ENCODE measurements around the gene ABCD3. TPM values are rescaled to one million over a fixed set of nuclear protein-coding genes. Genes with fewer than 3 reads are reported as not detected.

The ABCD3 gene
- polyA plus RNA-seq, 2 of the 4 experiments (the other 2 are of a cell fraction), result 31.3 to 44.8 TPM

DNA sequence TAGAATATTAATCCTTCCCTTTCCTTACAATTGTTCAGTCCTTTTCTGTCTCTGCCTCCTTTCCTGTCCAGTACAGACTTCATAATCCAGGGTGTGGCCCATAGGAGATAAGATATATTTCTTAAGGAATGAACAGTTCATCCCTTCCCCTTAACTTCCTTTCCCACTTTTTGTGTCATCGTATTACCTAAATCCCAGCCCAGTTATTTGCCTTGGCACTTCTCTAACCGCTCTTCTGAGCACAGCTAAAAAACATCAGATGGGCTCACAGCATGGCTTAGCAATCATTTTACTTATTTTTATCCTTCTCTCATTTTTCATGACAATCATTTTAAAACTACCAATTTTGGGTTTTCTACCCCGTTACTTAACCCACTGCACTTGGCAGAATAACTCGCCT is 83.7 kb downstream of the ABCD3 start:
- H3K27ac ChIP-seq, result no peak overlapping the region
- H3K4me1 ChIP-seq, result no peaks in the 10 kb centered on the region
- ChIA-PET POLR2A (no interaction called here), CTCF (interaction anchor here (1.3 to 2.2 kb wide), 2 partner anchors 301 to 304 kb away, joined by 5 to 10 read pairs; no protein-coding TSS in a partner anchor)
- 88% methylated on average over 4 of the region's 4 CpGs for WGBS (ENCODE audit: missing lambda C conversion rate)
- TF ChIP-seq RARB (CRISPR knock-in tag; IDR thresholded peaks at IDR 0.05) (no peak), CHD4 (IDR thresholded peaks at IDR 0.05; ENCODE audit: borderline replicate concordance) (no peak), HES2 (IDR thresholded peaks at IDR 0.05) (no peak), RAD21 (conservative IDR thresholded peaks at IDR 0.05 in 1 of 2, IDR thresholded peaks at IDR 0.05 in 1 of 2) (no peak), HOXB13 (CRISPR knock-in tag; IDR thresholded peaks at IDR 0.05; ENCODE audit: low read depth) (no peak), EHMT2 (IDR thresholded peaks at IDR 0.05; ENCODE audit: low read depth) (no peak), FOSL2 (IDR thresholded peaks at IDR 0.05) (no peak), FOSL2 (CRISPR knock-in tag; IDR thresholded peaks at IDR 0.05) (no peak), REST (IDR thresholded peaks at IDR 0.05) (no peak), HEYL (CRISPR knock-in tag; IDR thresholded peaks at IDR 0.05) (no peak), CBX2 (IDR thresholded peaks at IDR 0.05; ENCODE audit: borderline replicate concordance, low read depth) (no peak), RFX5 (IDR thresholded peaks at IDR 0.05) (no peak), POLR2A (IDR thresholded peaks at IDR 0.05; ENCODE audit: low read length) (no peak), MAZ (IDR thresholded peaks at IDR 0.05; ENCODE audit: borderline replicate concordance, low read depth, low read length) (no peak), SREBF2 (IDR thresholded peaks at IDR 0.05) (no peak)
- H3K4me2 ChIP-seq, result no peak overlapping the region
- no peak overlapping the region for H3K4me3 ChIP-seq
- FAIRE-seq, result no peak
- no peak for ATAC-seq
- DNase-seq (ENCODE audit: low read depth in 1 of 2, low spot score in 1 of 2), result no peak
- H3K9me3 ChIP-seq, result no peaks in the 10 kb centered on the region

GRCh38 chr1:94503153-94503552 is 85.0 kb downstream of the ABCD3 start:
- WGBS (ENCODE audit: missing lambda C conversion rate), result 93% methylated on average over 4 of the region's 4 CpGs
- H3K4me1 ChIP-seq, result no peaks in the 10 kb centered on the region
- DNase-seq (ENCODE audit: low read depth in 1 of 2, low spot score in 1 of 2) (no peak), ATAC-seq (no peak), FAIRE-seq (no peak)
- POLR2A ChIA-PET, result no interaction called here
- CTCF ChIA-PET, result interaction anchor here (0.7 to 2.2 kb wide), 5 partner anchors 96 to 303 kb away, joined by 3 to 10 read pairs (median 4); no protein-coding TSS in a partner anchor
- TF ChIP-seq HEYL (CRISPR knock-in tag; IDR thresholded peaks at IDR 0.05) (no peak), NR3C1 (IDR thresholded peaks at IDR 0.05) (no peak), CBX8 (IDR thresholded peaks at IDR 0.05) (no peak), FOXS1 (CRISPR knock-in tag; IDR thresholded peaks at IDR 0.05) (no peak), BHLHE40 (IDR thresholded peaks at IDR 0.05; ENCODE audit: low read depth, low read length) (no peak), SREBF2 (IDR thresholded peaks at IDR 0.05) (no peak), NPAS2 (CRISPR knock-in tag; IDR thresholded peaks at IDR 0.05; ENCODE audit: borderline replicate concordance) (no peak), MAFK (IDR thresholded peaks at IDR 0.05; ENCODE audit: partially characterized antibody) (no peak), MYC (IDR thresholded peaks at IDR 0.05; ENCODE audit: borderline replicate concordance, low read length) (no peak), KDM1A (IDR thresholded peaks at IDR 0.05; ENCODE audit: low read depth) (no peak), EP300 (IDR thresholded peaks at IDR 0.05) (no peak), SMC3 (IDR thresholded peaks at IDR 0.05) (no peak), TFCP2L1 (CRISPR knock-in tag; IDR thresholded peaks at IDR 0.05) (no peak), JUN (IDR thresholded peaks at IDR 0.05) (no peak), CHD2 (IDR thresholded peaks at IDR 0.05; ENCODE audit: low read length, partially characterized antibody) (no peak), ZFP36 (IDR thresholded peaks at IDR 0.05; ENCODE audit: borderline replicate concordance, partially characterized antibody) (no peak)
- TF ChIP-seq, protein P1, sequence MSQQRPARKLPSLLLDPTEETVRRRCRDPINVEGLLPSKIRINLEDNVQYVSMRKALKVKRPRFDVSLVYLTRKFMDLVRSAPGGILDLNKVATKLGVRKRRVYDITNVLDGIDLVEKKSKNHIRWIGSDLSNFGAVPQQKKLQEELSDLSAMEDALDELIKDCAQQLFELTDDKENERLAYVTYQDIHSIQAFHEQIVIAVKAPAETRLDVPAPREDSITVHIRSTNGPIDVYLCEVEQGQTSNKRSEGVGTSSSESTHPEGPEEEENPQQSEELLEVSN (IDR thresholded peaks at IDR 0.05; ENCODE audit: borderline replicate concordance, low read depth), result no peak
- no peak overlapping the region for H3K4me3 ChIP-seq
- H3K27ac ChIP-seq, result no peak overlapping the region
- no peak overlapping the region for H3K4me2 ChIP-seq
- no peaks in the 10 kb centered on the region for H3K9me3 ChIP-seq

Measured in A549 (cell line).